Measurements from ENCODE around the gene COBL. TPM values are rescaled to one million over a fixed set of nuclear protein-coding genes. Genes with fewer than 3 reads are reported as not detected.

COBL gene
- total and polyA plus RNA-seq, 9 of the 15 experiments (the other 6 are each of a cell fraction or from before 2014, with no cell fraction given): 0.01 to 2.4 (median 0.09) TPM; not detected in 3

DNA sequence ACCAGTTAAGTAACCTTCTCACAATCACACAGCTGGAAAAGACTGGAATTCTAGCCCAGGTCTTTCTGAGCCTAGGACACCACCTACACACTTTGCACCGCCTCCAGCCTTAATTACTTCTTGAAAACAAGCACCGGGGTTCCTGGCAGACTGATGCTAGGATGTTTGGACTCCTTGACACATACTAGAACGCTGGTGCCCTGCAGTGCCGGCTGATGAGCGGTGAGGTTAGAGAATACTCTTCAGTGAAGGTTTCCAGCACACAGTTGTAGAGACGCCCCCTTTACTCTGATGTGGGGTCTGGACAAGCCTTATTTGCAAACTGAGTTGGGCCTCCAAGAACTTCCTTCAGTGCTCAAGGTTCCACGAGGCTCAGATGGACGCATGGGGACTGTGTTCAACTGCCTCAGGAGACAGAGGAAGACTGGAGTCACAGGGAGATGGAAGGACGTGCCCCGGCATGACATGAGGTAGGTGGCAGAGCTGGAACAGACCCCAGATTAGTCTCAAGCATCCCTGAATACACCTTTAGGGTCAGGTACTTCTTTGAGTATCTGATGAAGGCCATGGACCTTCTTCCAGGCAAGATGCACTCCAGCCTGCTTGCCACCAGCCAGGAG is 89.6 kb downstream of the COBL start (continued):
- TF ChIP-seq ZNF197 (CRISPR knock-in tag; IDR thresholded peaks at IDR 0.05; ENCODE audit: low read depth) (no peak), ARNT (IDR thresholded peaks at IDR 0.05) (no peak), MAFG (tag; conservative IDR thresholded peaks at IDR 0.05) (no peak), SP1 (CRISPR knock-in tag; IDR thresholded peaks at IDR 0.05) (no peak), YY1 (IDR thresholded peaks at IDR 0.05; ENCODE audit: borderline replicate concordance in 1 of 3, control insufficient read depth in 1 of 3, extremely low read depth in 1 of 3, insufficient read depth in 3 of 3, insufficient read length in 1 of 3, insufficient replicate concordance in 2 of 3, low read depth in 1 of 3, low read length in 2 of 3) (no peak)
- TF ChIP-seq, protein P1, sequence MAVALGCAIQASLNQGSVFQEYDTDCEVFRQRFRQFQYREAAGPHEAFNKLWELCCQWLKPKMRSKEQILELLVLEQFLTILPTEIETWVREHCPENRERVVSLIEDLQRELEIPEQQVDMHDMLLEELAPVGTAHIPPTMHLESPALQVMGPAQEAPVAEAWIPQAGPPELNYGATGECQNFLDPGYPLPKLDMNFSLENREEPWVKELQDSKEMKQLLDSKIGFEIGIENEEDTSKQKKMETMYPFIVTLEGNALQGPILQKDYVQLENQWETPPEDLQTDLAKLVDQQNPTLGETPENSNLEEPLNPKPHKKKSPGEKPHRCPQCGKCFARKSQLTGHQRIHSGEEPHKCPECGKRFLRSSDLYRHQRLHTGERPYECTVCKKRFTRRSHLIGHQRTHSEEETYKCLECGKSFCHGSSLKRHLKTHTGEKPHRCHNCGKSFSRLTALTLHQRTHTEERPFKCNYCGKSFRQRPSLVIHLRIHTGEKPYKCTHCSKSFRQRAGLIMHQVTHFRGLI (CRISPR knock-in tag; IDR thresholded peaks at IDR 0.05): no peak

DNA sequence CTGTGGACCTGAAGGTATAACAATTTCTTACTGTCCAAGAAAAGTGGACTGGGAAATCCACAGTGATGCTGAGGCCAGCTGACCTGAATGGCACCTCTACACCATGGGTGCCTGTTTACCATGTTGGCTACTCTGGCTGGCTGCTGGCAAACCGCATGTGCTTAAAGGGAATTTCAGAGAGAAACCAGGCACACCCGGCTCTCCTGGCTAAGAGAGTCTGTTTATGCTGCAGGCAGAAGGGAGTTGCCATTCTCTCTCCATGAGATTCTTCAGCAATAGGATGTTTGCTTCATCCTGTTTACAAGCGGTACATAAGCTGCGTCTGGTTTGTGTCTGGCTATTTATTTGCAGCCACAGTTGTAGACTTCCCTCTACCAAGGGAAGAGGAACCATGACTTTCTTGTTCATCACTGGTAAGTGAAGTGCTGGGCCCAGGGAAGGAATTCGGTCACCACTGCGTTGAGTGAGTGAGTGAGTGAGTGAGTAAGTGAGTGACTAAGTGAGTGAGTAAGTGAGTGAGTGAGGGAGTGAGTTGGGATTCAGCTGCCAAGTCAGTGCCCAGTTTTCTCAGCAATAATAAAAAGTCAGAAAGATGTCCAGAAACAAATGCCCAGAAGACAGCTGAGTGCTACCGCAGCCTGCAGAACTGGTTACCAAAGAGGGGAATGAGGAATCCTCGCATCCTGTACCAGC is 90.4 kb downstream of the COBL start:
- no peak overlapping the region for H3K4me2 ChIP-seq (ENCODE audit: insufficient read depth, low read length)
- H3K4me3 ChIP-seq: no peak overlapping the region
- H3K4me1 ChIP-seq (replicated peaks in 1 of 2; ENCODE audit: control insufficient read depth in 2 of 2, insufficient read depth in 2 of 2, low read length in 2 of 2): no peaks in the 10 kb centered on the region
- DNase-seq (ENCODE audit: extremely low read depth in 1 of 4, low spot score in 3 of 4) (no peak), ATAC-seq (no peak), FAIRE-seq (no peak)
- WGBS (ENCODE audit: insufficient coverage, low coverage, missing lambda C conversion rate): 1% methylated on average over 8 of the region's 8 CpGs
- ChIA-PET POLR2A (interaction anchor here (0.7 kb wide), 1 partner anchor 57 kb away, joined by 3 read pairs; no protein-coding TSS in a partner anchor), CTCF (ENCODE audit: low intra/inter-chr PET ratio) (no interaction called here)
- no peak overlapping the region for H2AFZ ChIP-seq (ENCODE audit: low read depth, low read length)
- H3K36me3 ChIP-seq (ENCODE audit: control insufficient read depth, insufficient read depth, low read length): no peaks in the 10 kb centered on the region
- no peaks in the 10 kb centered on the region for H3K9me1 ChIP-seq (ENCODE audit: control insufficient read depth, insufficient read depth, low read length)
- BruUV-seq (replicated peaks): no TSS peak
- H3K79me2 ChIP-seq (ENCODE audit: control insufficient read depth, insufficient read depth, low read length): no peaks in the 10 kb centered on the region
- no peaks in the 10 kb centered on the region; the same call in 1 of the 2 replicates for H4K20me1 ChIP-seq (replicated peaks; ENCODE audit: control insufficient read depth, insufficient read depth, low read length)
- H3K27me3 ChIP-seq (ENCODE audit: control insufficient read depth in 2 of 2, insufficient read depth in 2 of 2, low read length in 2 of 2): peaks cover 17 to 58% of the 10 kb centered on the region in 2 experiments
- H3K27ac ChIP-seq (ENCODE audit: extremely low read depth, low read depth, low read length): no peak overlapping the region
- H3K9ac ChIP-seq (ENCODE audit: insufficient read depth in 1 of 2, low read depth in 2 of 2, low read length in 2 of 2): no peak overlapping the region
- no peaks in the 10 kb centered on the region for H3K9me3 ChIP-seq (replicated peaks; ENCODE audit: control insufficient read depth, insufficient read depth, low read depth, low read length)
- intact Hi-C loops (cut with micrococcal nuclease): loop anchor here (10.0 kb wide), 1 partner anchor 139 kb away; no protein-coding TSS in a partner anchor
- in situ Hi-C loops (cut with MboI): no loop called here
- no peak for TF ChIP-seq GABPA (tag; conservative IDR thresholded peaks at IDR 0.05; ENCODE audit: low read depth)
- TF ChIP-seq GATAD2A (IDR thresholded peaks at IDR 0.05): no peak
- TF ChIP-seq ESRRA (IDR thresholded peaks at IDR 0.05; ENCODE audit: borderline replicate concordance, low read depth): no peak
- no peak for TF ChIP-seq MYNN (IDR thresholded peaks at IDR 0.05)
- no peak for TF ChIP-seq MYNN (CRISPR knock-in tag; IDR thresholded peaks at IDR 0.05)
- no peak for TF ChIP-seq CREM (IDR thresholded peaks at IDR 0.05; ENCODE audit: low read depth)
